Activated T-helper 9 cell treated with anti-CD3 and anti-CD28 coated beads, Interleukin-2, amount 50 U/mL, for 16 hours (primary cell): Measurements from ENCODE around the gene ADGRF5.

Experiments
- DNase-seq: peaks from one replicate; pipeline ENCODE4 v3.0.0-alpha.2; 2020; ENCODE audit warnings: low read depth

Gene ADGRF5, protein sequence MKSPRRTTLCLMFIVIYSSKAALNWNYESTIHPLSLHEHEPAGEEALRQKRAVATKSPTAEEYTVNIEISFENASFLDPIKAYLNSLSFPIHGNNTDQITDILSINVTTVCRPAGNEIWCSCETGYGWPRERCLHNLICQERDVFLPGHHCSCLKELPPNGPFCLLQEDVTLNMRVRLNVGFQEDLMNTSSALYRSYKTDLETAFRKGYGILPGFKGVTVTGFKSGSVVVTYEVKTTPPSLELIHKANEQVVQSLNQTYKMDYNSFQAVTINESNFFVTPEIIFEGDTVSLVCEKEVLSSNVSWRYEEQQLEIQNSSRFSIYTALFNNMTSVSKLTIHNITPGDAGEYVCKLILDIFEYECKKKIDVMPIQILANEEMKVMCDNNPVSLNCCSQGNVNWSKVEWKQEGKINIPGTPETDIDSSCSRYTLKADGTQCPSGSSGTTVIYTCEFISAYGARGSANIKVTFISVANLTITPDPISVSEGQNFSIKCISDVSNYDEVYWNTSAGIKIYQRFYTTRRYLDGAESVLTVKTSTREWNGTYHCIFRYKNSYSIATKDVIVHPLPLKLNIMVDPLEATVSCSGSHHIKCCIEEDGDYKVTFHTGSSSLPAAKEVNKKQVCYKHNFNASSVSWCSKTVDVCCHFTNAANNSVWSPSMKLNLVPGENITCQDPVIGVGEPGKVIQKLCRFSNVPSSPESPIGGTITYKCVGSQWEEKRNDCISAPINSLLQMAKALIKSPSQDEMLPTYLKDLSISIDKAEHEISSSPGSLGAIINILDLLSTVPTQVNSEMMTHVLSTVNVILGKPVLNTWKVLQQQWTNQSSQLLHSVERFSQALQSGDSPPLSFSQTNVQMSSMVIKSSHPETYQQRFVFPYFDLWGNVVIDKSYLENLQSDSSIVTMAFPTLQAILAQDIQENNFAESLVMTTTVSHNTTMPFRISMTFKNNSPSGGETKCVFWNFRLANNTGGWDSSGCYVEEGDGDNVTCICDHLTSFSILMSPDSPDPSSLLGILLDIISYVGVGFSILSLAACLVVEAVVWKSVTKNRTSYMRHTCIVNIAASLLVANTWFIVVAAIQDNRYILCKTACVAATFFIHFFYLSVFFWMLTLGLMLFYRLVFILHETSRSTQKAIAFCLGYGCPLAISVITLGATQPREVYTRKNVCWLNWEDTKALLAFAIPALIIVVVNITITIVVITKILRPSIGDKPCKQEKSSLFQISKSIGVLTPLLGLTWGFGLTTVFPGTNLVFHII (N-terminal part only)

DNA sequence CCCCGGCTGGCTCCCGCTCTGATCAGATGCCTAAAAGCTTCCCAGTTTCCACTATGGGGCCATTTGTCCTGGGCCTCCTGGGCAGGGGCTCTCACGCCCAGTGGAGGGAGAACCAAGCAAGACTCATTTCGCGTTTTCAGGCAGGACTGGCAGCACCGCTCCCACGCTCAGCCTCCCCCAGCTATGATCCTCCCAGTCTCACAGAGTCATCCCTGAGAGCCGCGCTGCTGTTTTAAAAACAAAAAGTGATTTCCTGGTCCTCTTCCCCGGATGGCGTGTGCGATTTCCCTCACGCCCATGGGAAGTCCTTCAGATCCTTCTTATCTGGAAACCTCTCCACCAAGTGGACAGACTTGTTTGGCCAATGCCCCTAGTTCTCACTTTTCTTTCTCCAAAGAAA lies at the start of gene ADGRF5:
ADGRF5 (minus strand) TSS at position 208 of the 400 bp plus-strand sequence. CDS start 15,176 bp downstream, outside the sequence.
- DNase-seq, result no peak

DNA sequence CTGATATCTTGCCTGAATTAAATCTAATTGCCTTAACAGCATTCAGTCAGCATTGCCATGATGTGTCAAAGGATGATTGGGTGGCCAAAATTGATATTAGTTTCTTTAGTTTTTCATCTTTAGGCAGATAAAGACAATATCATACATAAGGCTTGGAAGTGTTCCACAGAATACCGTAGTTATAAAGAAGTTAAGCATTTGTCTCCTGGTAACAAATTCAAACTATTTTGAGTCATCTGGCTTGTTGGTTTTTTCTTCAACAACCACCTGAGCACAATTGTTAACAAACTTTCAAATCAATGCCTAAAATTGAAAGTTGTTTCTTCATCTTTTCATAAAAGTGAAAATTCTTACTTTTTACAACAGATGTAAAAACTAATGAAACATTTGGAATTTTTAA lies 47.5 kb upstream of the ADGRF5 start:
- no peak for DNase-seq

- DNase-seq, result no peak
These were observed 46.1 kb upstream of the ADGRF5 start for GRCh38 chr6:46967826-46968349.

DNA sequence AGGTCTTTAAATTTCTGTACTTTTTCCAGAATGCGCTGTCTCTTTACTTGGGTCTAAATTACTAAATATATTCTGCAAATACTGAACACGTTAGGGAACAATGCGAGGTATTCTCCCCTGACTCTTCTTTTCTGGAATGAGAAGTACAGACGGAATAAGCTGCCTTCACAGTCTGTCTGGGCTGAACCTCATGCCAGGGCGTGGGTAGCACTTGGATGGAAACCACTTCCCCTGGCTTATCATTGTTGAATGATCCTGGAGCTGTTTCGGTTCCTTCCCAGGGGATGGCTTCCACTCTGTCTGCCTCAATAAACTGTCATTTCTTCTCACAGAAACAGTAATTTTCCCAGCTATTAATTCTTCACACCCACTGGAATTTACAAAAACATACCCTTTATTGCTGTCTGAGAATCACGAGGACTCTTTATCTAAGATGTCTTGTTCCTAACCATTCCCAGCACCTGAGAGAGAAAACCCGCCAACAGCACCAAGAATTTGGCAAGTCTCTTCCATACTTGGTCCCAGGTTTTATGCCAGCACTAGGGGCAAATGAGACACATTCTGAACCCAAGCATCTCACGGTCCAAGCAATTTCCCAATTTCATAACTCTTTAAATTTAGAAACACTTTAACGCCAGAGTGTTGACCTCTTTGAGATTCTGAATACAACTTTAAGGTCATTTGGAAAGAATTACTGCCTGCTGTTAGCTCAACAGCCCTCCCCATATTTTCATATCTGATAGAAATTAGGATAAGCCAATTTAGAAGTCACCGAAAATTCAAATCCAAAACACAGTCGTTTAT lies 43.2 kb upstream of the ADGRF5 start:
- DNase-seq, result no peak

GRCh38 chr6:46963626-46964025 lies 41.9 kb upstream of the ADGRF5 start:
- no peak for DNase-seq

DNA sequence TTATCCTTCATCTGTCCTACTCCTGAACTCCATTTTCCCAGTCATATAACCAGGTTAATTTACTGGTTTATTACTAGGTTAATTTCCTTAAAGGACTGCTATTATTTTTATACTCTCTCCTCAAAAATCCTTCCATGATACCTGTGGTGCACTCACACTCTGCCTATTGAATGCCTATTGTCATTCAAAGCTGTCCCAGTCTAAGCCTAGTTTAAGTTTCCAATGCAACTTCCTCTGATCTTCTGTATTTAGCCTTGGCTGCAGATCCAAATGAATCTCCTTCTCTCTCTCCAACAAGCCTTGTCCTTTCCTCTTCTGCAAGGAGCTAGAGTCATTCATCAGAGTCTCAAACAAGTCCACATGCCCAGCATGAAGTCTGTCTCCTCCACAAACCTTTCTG lies 41.3 kb upstream of the ADGRF5 start:
- no peak for DNase-seq

- no peak for DNase-seq
These were observed 40.0 kb upstream of the ADGRF5 start for GRCh38 chr6:46961711-46962110.

DNA sequence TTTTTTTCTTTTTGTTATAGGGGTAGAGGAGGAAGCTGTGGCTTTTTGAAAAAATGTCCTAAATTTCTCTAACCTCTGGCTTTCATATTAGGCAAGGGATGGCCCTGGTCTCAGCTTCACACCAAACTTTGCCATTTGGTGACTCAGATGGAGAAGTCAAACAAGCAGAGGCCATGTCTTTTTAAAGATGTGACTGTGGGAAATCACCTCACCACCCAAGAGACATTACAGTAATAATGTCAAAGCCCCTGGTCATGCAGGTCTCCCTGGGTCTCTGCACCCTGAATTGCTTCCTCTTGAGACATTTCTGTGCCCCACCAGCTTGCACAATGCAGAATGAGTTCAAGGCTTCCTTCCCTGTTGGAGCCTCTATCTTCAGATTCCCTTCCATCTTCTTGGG lies 39.5 kb upstream of the ADGRF5 start:
- no peak for DNase-seq

DNA sequence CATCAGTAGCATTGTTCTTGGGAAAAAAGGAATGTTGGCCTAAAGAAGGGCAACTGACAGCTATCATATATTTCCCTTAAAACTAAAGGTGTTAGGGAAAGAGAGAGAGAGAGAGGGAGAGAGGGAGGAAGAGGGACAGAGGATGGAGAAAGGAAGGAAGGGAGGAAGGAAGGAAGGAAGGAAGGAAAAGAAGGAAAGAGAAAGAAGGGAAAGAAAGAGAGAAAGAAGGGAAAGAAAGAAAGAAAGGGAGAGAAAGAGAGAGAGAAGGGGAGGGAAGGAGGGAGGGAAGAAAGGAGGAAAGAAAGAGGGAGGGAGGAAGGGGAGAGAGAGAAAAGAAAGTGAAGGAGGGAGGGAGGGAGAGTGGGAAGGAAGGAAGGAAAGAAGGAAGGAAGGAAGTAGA lies 37.7 kb upstream of the ADGRF5 start:
- DNase-seq, result no peak

DNA sequence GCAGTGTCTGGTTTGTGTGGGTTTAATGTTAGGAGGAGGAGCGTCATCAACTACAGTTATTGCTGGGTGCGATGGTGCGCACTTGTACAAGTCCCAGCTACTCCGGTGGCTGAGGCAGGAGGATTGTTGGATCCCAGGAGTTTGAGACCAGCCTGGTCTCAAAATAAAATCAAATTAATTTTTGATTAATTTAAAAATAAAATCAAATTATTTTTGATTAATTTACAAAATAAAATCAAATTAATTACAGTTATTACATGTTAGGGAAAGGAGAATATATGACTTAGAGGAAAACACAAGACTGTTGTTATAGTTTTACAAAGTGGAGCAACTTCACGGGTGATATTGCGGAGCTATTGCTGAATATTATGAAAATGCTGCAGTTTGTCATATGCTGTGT lies 34.7 kb upstream of the ADGRF5 start:
- no peak for DNase-seq

DNA sequence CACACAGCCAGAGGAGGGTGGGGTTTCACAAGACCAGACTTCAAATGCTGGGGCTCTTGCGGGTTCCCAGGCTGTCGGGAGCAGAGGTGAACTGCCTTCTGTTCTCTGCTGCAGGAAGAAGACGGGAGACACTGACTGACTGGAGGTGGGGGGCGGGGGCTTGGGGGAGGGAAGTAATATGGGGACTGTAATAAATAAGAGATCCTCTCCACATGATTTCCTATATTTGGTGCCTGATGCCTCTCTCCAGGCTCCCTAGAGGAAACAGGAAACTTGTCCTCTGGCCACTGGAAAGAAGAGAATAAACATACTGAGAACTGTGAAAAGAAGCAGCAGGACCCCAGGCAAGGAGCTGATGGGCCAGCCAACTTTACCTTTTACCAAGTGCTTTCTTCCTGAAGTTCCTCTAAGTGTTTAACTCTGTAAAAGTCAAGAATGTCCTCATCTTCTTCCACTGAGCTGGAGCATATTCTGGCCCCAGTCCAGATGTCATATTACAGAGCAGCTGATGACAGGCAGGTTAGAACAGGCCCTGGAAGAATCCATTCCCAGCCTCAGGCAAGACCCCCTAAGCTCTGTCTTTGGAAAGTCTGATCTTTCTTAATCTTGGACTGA lies 33.2 kb upstream of the ADGRF5 start:
- no peak for DNase-seq

- no peak for DNase-seq
These were observed 32.2 kb upstream of the ADGRF5 start for GRCh38 chr6:46953921-46954320.

- no peak for DNase-seq
These were observed 28.0 kb upstream of the ADGRF5 start for GRCh38 chr6:46949632-46950280.

GRCh38 chr6:46948699-46949098 lies 27.0 kb upstream of the ADGRF5 start:
- DNase-seq, result no peak

DNA sequence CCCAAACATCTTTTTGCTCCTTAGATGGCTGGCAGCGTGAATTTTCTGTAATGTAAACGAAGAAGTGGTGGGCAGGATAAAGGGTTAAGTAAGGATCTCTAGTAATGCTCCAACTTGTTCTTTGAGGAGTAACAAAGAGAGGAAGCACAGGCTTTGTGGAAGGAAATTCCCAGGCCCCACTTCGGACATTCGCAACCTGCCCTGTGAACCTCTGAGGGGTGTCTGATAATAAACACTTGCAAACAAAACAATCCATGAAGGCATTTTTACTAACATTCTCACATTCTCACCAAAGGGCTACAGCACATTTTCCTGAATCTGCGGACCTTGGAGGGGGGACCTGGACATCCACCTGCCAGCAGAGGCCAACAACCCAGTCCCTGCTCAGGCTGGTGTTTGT lies 25.8 kb upstream of the ADGRF5 start:
- no peak for DNase-seq

- DNase-seq, result no peak
These were observed 18.9 kb upstream of the ADGRF5 start for GRCh38 chr6:46940433-46941226.

- no peak for DNase-seq
These were observed 15.9 kb upstream of the ADGRF5 start for GRCh38 chr6:46937642-46938041.

DNA sequence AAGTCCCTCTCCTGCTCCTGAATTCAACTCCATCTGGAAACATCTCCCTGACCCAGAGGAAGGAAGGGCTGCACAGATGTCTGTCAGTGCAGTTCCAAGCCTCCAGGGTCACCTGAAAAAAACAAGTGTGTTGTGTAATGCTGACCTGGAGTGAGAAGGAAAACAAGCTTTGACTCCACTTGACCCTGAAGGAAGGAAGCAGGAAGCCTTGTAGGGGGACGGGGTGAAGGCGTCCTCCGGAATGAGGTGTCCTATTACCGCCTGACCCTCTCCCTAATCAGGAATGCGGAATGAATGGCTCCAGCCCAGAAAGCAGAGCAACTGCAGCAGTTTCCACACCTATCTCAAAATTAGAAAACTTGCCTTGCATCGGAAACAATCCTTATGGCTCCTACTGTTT lies 13.9 kb upstream of the ADGRF5 start:
- DNase-seq, result no peak

- DNase-seq, result no peak
These were observed 12.0 kb upstream of the ADGRF5 start for GRCh38 chr6:46933751-46934150.
